ENCODE data around the gene ANO4.

Gene ANO4

DNA sequence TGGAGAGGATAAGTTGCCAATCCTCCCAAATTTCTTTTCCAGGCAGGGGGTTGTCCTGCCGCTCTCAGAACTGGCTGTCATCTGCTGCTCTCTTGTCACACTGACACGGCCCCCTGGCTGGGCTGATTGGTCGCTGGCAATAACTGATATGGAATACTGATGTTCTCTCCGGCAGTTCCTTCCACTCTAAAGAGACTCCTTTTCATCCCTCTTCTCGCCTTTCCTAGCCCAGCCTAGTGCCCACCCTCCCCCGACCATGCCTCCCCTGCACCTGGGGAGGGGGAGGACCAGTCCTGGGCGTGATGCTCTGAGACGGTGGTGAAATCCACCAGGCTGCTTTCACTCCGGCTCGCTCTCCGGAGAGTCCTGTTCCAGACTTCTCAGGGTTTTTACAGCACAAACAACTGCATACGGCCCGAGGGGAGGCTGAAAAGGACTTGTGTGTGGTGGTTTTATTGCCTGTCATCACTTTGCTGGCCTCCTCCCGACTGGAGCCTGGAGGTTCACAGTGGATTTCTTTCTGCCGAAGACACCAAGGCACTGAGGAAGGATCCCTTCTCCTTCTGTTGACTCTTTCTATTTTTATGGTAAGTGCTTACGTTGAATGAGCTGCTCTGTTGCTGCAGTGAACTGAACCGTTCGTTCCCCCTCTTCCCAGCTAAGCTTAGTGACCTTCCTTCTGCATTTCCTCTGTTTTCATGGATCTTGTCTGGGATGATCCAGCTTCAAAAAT lies at the start of gene ANO4:
Gene ANO4, plus strand, starts transcription at position 336 of the 733 bp plus-strand sequence. CDS start 107,010 bp downstream, outside the sequence.
- no peak for DNase-seq (ENCODE audit: low spot score)

DNA sequence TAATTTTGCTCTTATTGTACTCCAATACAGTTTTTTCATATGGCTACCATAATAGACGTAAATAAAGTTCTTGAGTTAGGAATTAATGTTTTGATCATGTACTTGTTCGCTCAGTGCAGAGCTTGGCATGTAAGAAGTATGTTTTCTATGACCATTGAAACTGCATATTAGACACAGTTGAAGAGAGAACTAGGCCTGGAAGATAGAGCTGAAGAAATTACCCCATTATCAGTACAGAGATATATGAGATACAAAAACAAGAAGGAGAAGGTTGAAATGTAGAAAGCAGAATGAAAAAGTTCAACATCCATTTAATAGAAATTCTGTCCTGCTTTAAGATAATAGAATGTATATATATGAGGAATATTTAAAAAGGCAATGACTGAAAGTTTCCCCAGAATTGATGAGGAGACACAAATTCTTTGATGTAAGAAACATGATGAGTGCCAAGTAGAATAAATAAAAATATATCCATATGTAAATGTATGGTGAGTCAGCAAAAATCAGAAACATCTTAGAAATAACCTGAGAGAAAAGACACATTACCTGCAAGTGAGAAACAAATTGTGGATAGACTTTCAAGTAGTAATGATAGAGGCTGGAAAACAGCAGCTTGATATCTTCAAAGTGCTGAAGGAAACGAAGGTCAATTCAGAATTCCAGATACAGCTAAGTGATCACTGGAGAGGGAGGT lies 49.1 kb upstream of the ANO4 start:
- no peak for DNase-seq (ENCODE audit: low spot score)

DNA sequence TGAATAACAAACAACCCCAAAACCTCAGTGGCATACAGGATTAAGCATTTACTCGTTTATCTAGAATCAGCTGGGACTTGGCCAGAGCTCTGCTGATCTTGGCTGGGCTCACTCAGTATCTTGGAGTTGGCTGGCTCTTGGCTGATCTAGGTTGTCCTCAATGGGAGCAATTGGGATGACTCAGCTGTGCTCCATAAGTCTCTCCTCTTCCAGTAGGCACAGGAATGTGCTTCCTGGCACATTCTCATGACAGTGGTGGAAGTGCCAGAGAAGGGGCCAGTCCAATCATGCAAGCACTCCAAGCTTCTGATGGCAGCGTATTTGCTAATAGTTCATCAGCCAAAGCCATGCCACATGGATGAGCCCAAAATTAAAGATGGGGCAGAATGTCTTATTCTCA lies 41.7 kb upstream of the ANO4 start:
- no peak for DNase-seq (ENCODE audit: low spot score)

GRCh38 chr12:100753837-100754236 lies 40.7 kb upstream of the ANO4 start:
- DNase-seq (ENCODE audit: low spot score) = no peak

DNA sequence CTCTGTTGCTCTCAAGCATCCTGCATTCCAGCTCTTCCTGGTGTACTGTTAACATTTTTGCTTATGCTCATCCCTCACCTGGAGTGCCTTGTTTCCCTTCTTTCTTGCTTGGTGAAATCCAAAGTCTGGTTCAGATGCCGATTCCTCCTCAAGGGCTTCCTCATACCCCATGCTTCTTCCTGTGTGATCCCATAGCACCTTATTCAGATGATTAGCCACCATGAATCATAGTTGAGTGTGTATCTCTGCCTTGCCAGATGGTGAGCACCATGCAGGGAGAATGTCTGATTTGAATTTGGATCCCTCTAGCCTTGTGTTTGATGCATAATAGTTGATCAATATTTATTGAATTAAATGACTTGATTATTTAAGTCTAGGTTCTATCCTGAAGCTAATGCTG lies 39.4 kb upstream of the ANO4 start:
- DNase-seq (ENCODE audit: low spot score) = no peak

DNA sequence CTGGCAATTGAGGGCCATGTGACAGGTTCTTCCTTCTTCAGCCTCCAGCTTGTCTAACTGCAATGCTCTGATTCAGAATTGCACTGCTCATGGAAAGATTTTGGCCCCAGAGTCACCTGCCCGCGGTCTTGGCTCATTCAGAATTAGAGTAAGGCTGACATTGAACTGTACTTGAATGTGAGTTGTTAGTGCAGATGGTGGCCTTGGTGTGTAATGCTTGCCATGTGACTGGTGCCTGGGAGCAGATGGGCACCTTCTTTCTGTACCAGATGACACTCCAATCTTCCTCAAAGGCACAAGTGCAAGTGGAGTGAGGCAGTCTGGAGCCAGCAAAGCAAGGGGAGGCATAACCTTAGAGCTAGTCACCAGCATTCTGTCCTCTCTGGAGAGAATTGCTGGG lies 36.5 kb upstream of the ANO4 start:
- DNase-seq (ENCODE audit: low spot score) = no peak

GRCh38 chr12:100767371-100767770 lies 27.2 kb upstream of the ANO4 start:
- DNase-seq (ENCODE audit: low spot score) = no peak

DNA sequence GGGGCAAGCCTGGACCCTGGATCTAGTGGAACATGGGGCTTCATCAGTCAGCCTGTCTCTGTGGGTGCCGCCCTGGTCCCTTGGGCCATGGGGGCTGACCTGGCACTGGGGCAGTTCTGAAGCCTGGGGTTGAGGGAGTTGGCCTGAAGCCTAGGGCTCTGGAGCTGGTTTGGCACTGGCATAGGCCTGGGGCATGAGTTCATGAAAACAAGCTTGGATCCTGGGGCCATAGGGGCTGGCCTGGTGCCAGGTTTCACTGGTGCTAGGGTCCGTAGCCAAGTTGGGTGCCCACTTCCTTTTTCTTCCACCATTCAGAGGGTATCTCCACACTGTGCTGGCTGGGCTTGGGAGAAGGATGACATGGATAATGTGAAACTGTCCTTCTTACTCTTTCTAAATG lies 26.6 kb upstream of the ANO4 start:
- no peak for DNase-seq (ENCODE audit: low spot score)

GRCh38 chr12:100778967-100779590 lies 15.5 kb upstream of the ANO4 start:
- DNase-seq (ENCODE audit: low spot score) = no peak

GRCh38 chr12:100789146-100789545 lies 5.4 kb upstream of the ANO4 start:
- DNase-seq (ENCODE audit: low spot score) = no peak

DNA sequence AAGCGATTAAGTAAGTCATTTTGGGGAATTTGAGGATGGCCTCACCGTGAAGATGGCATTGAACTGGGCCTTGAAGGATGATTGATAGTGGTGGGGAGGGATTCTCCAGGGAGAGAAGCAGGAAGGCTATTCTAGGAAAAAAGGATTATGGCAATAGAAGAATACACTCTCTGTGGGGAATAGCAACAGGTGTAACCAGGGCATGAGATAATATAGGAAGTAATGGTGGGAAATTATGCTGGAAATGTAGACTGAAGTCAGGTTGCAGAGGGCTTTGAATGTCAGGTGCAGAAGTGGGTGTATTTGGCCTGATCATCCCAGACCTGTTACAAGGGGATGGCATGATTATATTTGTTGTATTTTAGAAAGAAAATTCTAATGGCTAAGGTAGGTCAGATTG lies 4.6 kb upstream of the ANO4 start:
- DNase-seq (ENCODE audit: low spot score) = no peak

DNA sequence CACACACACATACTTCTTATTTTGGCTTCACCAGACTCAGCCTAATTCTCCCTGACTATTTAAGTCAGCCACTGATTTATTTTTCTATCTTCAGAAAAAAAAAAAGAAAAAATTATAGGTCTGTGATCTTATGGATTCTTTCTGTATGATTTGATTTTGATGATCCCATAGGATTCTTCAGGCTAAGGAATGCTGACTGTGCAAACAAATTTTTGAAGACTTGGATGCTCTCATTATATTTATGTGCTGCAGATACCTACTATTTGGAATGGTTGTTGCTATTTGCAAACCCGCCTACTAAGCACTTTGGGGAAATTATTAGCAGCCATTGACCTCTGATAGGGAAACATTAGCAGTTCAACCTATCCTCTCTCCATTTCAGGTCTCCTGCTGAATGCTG lies 4.0 kb upstream of the ANO4 start:
- no peak for DNase-seq (ENCODE audit: low spot score)

- no peak for DNase-seq (ENCODE audit: low spot score)
Observed at GRCh38 chr12:100793182-100793581, 1.4 kb upstream of the ANO4 start.

DNA sequence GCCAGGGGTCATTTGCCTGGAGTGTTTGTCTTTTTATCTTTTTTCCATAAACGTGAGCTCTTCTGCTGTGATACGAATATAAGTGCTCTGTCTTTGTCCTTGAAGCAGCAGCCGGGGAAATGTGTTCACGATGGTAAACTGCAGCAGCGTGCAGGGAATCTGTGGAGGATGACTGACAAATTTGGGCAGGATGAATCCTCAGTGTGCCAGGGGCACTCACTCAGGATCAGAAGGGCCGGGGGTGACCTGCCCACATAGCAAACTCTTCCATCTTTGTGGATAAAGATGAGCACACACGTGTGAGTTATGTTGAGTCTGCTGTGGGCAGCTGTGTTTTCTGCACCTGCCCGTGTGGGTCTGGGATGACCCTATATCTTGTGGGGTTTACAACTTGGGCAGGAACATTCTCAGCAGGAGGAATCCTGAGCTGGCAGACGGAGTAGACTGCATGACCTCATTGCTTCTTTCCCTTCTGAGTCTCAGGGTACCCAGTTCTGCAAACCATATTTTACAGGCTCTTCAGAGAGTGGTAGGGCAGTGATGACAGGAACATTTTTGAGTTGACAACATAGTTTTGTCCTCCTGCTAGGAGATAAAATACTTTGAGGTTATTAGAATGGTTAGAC lies 711 bp downstream of the ANO4 start:
- no peak for DNase-seq (ENCODE audit: low spot score)

DNA sequence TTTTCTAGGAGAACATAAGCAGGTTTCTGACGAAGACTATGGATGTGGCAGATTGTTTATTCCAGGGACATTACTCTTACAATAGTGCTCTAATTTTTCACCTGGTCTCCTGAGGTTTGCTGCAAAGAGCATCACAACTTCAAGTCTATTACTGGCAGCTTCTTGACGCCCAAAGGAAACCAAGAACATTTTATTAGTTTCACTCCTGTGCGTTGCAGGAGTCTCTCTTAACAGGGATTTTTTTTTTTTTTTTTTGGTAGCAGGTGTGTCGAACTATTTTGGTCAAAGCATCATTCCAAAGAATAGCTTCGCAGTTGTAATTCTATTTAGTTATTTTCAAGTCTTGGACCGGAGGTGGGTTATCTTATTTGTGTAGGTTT lies 1.2 kb downstream of the ANO4 start:
- DNase-seq (ENCODE audit: low spot score) = no peak

DNA sequence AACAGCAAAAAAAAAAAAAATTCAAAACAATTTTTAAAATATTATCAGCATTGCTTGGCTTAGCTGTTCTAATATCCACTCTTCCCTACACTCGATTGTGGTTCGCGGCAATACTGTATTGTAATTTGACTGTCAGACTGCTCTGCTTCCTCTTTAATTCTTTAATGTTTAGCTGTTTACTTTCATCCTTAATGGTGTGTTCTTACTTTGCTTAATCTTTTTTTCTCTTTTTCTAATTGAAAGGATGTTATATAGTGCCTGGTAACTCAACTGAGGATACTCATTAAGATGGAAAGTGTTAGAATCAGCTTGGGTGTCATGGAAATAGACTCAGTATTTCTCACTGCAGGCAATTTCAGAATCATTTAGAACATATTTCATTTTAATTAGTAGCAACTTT lies 2.0 kb downstream of the ANO4 start:
- no peak for DNase-seq (ENCODE audit: low spot score)

- DNase-seq (ENCODE audit: low spot score) = no peak
Observed at GRCh38 chr12:100797246-100797645, 2.7 kb downstream of the ANO4 start.

- DNase-seq (ENCODE audit: low spot score) = no peak
Observed at GRCh38 chr12:100797786-100798185, 3.2 kb downstream of the ANO4 start.

DNA sequence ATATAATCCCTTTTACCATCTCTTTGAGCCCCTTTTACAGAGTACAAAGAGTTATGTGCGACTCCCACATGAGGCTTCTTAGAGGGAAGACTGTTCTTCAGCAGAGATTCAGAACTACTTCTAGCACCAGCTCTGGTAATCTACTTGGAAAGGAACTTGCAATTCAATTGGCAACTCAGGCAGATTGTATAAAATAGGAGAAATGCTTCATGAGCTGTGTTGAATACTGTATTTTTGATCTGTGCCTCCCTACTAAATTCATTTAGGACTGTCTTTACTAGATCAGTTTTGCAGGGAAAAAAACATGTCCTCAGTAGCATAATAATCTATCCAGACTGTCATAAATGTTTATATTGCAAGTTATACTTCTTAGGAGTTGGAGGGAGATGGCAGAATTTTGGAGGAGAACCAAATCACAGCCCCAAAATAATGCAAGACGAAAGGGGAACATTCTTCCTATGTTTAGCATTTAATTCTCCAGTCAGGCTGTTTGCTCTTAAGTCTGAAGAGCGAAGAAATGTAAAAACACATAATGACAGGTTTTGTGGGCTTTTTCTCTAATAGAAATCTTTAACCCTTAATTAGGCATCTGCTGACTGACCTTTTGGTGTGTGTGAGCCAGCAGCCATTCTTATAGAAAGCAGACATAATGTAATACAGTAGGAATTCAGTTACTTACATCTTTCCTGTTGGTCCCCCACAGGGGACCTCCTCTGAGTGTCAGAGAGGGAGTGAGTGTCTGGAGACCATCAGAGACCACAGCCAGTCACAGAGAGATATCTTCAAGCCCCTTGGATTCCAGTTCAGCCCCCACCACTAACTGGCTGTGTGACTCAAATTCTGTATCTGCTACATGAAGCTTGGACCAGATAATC lies 3.9 kb downstream of the ANO4 start:
- DNase-seq (ENCODE audit: low spot score) = no peak

DNA sequence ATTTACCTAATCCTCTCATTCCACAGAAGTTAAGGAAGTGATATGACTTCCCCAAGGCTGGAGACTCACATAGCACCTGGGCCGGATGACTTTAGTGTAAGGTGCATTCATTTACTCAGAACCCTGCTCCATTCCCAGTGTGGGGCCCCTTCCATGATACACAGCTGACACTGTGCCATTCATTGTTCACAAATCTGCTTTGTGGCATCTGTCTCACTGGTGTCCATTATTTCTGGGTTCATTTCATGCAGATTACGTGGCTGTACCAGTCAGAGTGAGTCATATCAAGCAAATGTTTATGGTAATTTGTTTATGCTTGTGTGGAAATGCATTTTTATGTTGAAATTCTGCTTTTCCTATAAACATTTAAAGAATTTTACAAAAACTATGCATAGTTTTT lies 5.2 kb downstream of the ANO4 start:
- DNase-seq (ENCODE audit: low spot score) = no peak

GRCh38 chr12:100800723-100801122 lies 6.1 kb downstream of the ANO4 start:
- DNase-seq (ENCODE audit: low spot score) = no peak

GRCh38 chr12:100801320-100801719 lies 6.7 kb downstream of the ANO4 start:
- no peak for DNase-seq (ENCODE audit: low spot score)
